Muscle of back (tissue), 13 donors: ENCODE data around the gene IGSF23. TPM values are rescaled to one million over a fixed set of nuclear protein-coding genes. Genes with fewer than 3 reads are reported as not detected.

Experiments used
- DNase-seq, 3 donors: peaks; one replicate each; pipeline versions ENCODE4 v3.0.0 to v3.0.0-alpha.2; 2013
- long read RNA-seq, 9 donors: transcript quantifications; one replicate each; lab custom pipeline, GENCODE V29; 2026
- polyA plus RNA-seq, 10 donors: library from polyadenylated mRNA; unstranded; fragments of 120-200 nt; gene quantifications; one replicate each; pipeline ENCODE4 v1.2.1, GENCODE V29; 2013; ENCODE audit not compliant: insufficient read length in 10 of 10

Gene IGSF23
- polyA plus RNA-seq, result not detected
- long read RNA-seq, donor 1, result 0 reads
- long read RNA-seq, donor 2, result 0 reads
- long read RNA-seq, donor 3, result 0 reads
- long read RNA-seq, donor 4, result 0 reads
- long read RNA-seq, donor 5, result 0 reads
- long read RNA-seq, donor 6, result 0 reads
- long read RNA-seq, donor 7, result 0 reads
- long read RNA-seq, donor 8, result 0 reads
- long read RNA-seq, donor 9, result 0 reads

- DNase-seq, result no peak
Measured at GRCh38 chr19:44613295-44614178, at the start of gene IGSF23. IGSF23 (plus strand) TSS chr19:44613563; CDS start chr19:44613646, 83 bp downstream.

GRCh38 chr19:44566984-44567383 is 46.4 kb upstream of the IGSF23 start:
- no peak for DNase-seq

- DNase-seq, result no peak
Measured at GRCh38 chr19:44567745-44568144, 45.6 kb upstream of the IGSF23 start.

- no peak for DNase-seq
Measured at GRCh38 chr19:44570603-44570983, 42.8 kb upstream of the IGSF23 start.

GRCh38 chr19:44570984-44571684 is 42.2 kb upstream of the IGSF23 start:
- peak; percentile 60 to 77 (median 68) for DNase-seq

- DNase-seq, result no peak
Measured at GRCh38 chr19:44571830-44572580, 41.4 kb upstream of the IGSF23 start.

GRCh38 chr19:44572581-44572900 is 40.8 kb upstream of the IGSF23 start:
- DNase-seq, result no peak

- no peak for DNase-seq
Measured at GRCh38 chr19:44573183-44573582, 40.2 kb upstream of the IGSF23 start.

GRCh38 chr19:44573627-44574026 is 39.7 kb upstream of the IGSF23 start:
- no peak for DNase-seq

GRCh38 chr19:44574186-44574950 is 39.0 kb upstream of the IGSF23 start:
- no peak for DNase-seq

- DNase-seq, result no peak
Measured at GRCh38 chr19:44575116-44575700, 38.2 kb upstream of the IGSF23 start.

- DNase-seq, result no peak
Measured at GRCh38 chr19:44576843-44577565, 36.4 kb upstream of the IGSF23 start.

- DNase-seq, result no peak
Measured at GRCh38 chr19:44577566-44577874, 35.8 kb upstream of the IGSF23 start.

GRCh38 chr19:44579663-44580365 is 33.5 kb upstream of the IGSF23 start:
- no peak for DNase-seq

- no peak for DNase-seq
Measured at GRCh38 chr19:44580366-44580895, 32.9 kb upstream of the IGSF23 start.

GRCh38 chr19:44581288-44581687 is 32.1 kb upstream of the IGSF23 start:
- no peak for DNase-seq

GRCh38 chr19:44582581-44583265 is 30.6 kb upstream of the IGSF23 start:
- no peak for DNase-seq

GRCh38 chr19:44585371-44586133 is 27.8 kb upstream of the IGSF23 start:
- DNase-seq, result no peak
